ENCODE results near the gene PLXNA4. TPM values are rescaled to one million over a fixed set of nuclear protein-coding genes. Genes with fewer than 3 reads are reported as not detected.

Gene PLXNA4
- polyA plus RNA-seq, 3 donors: 12.1 to 14.9 (median 14.6) TPM

DNA sequence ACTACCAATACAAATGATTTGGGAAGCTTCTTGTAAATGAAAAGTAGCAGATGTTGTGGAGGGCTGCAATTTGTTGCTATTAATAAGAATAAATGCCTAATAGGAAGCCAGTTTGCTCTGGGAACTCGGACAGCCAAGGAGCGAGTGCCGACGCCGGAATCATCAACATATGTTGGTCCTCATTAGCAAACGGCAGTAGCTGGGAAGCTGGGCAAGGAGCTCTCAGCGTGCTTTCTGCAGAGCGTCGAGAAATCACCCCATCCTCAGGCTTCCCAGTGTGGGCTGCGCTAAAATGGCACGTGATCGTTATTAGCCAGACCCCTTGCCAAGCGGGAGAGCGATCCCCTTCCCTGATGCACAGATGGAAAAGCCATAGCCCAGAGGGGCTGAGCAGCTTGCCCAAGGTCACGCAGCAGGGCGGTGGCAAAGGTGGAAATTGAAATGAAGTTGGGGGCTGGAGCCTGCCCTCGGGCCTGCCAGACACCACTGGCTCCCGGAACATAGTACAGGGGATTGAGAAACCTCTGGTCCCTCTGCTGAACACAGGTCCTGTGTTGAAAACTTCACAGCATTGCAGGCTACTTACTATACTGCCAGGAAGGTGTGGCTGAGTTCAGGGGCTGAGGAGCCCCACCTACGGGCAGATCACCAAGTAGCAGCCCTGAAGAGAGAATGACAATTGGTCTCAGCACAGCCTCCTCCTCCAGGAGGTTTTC, 326.9 kb downstream of the PLXNA4 start:
- no peak for DNase-seq (ENCODE audit: extremely low read depth in 1 of 11, low read depth in 9 of 11, low spot score in 4 of 11)

DNA sequence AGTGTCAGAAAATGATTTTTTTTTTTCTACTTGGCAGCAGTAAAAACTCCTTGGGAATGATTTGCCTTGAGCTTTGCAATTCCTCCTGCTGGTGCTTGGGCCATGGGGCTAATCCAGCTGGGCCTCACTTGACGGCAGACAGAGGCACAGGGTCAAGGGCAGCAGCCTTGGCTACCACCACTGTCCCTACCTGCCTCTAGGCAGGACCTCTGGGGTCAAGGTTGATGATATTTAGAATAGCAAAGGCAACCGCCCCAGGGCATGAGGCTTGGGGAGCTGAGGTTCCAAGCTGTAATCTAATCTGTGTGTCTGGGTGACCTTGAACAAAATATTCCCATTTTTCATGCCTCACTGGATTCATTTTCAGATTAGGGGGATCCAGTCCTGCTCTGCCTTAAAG, 327.4 kb downstream of the PLXNA4 start:
- DNase-seq (ENCODE audit: extremely low read depth in 1 of 11, low read depth in 9 of 11, low spot score in 4 of 11): no peak

DNA sequence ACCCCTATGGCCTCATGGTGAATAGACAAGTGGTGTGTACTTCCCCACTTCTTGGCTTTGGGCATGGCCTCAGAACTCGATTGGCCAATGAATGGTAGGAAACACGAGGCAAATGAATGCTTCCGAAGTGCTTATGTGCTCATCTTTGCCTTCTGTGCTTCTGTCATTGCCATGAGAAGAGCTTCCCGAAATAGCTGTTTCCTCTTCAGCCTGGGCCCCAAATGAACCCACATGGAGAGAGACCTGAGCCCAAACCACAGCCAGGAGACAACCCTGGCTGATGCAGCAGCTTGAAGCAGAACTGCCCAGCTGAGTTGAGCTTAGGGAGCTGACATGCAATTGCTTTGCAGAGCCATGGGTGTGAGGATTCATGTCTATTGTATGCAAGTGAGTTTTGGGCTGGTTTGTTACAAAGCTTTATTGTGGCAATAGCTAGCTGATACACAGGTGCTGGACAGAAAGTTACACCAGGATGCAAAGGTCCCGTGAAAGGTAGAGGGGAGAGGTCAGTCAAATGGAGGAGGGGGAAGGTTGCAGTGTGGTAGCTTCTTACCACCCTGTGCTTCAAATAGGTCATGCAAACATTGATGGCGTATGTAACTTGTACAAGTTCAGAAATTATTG, 328.2 kb downstream of the PLXNA4 start:
- DNase-seq (ENCODE audit: extremely low read depth in 1 of 11, low read depth in 9 of 11, low spot score in 4 of 11): no peak

DNA sequence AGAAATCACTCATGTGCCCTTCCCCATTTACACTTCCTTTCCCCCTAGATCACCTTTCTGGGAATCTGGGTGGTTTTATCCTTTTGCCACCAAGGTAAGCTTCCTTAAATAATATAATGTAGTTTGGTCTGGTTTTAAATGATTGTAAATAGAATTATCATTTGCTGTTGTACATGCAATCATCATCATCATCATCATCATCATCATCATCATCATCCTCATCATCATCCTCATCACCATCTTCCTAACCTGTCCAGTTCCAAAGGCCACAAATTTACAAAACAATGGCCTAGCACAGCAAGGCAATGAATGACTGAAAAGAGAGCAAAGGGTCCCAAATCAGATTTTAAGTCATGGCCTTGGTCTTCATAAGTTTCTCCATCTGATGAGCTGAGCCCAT, 329.7 kb downstream of the PLXNA4 start:
- no peak for DNase-seq (ENCODE audit: extremely low read depth in 1 of 11, low read depth in 9 of 11, low spot score in 4 of 11)

DNA sequence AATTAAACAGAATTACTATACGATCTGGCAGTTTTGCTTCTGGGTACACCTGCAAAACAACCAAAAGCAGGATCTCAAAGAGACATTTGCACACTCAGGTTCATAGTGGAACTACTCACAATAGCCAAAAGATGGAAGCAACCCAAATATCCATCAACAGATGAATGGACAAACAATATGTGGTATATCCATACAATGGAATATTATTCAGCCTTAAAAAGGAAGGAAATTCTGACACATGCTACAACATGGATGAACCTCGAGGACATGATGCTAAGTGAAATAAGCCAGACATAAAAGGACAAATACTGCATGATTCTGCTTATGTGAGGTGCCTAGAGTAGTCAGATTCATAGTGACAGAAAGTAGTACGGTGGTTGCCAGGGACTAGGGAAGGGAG, 330.7 kb downstream of the PLXNA4 start:
- no peak for DNase-seq (ENCODE audit: extremely low read depth in 1 of 11, low read depth in 9 of 11, low spot score in 4 of 11)

DNA sequence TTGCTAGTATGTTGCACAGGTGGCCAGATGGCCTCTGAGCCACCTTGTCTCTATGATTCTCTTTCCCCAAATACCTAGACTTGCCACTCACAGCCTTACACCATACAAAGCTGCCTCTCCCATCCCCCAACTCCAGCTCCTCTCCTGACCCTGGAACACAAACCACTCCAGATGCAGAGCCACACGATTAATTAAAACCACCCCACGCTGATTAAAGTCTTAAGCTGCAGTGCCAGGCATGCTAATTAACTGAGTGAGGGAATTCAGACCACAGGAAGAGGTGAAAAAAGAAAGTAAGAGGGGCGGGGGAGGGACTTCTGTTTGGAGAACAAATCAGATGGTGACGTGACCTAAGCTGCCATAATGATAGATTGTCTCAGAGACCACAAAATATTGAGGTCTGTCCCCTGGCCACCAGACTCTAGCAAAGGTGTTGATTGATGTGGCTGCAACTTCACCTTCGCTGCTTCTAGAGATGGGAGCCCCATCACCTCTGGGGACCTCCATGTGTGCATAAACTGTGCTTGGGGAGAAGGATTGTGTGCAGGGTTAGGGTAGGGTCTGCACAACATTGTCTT, 331.3 kb downstream of the PLXNA4 start:
- no peak for DNase-seq (ENCODE audit: extremely low read depth in 1 of 11, low read depth in 9 of 11, low spot score in 4 of 11)

DNA sequence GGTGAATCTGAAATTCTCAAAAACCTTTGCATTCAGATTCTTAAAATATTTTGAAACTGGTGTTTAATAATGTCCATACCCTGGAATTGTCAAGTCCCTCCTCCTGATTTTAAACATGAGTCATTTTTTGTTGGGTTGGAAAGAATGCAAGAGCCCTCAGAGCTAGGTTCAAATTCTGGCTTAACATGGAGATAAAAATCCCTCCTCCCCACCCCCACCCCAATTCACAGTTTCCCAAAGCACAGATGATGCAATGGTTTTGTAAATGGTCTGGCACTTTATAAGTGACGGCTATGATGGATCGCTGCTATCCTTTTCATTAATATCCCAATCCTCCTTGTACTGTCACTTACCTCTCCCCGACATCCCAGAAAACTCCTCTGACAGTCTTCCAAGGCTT, 332.8 kb downstream of the PLXNA4 start:
- DNase-seq (ENCODE audit: extremely low read depth in 1 of 11, low read depth in 9 of 11, low spot score in 4 of 11): no peak

DNA sequence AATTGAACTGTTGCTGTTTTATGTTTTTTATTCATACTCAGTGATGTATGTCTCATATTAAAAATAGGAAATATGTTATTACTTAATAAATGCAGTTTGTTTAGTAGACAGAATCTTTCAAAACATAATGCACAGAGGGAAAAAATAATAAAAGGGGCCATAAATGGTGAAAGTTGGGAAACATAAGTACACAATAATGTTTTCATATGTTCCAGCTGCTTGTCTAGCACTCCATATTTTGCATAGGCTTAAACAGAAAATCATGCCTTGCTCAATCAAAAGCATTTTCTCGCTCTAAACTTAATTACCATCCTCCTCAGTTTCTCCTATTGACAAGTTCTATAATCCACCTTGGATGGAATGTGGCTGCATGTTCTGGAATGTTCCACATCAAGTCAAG, 333.2 kb downstream of the PLXNA4 start:
- no peak for DNase-seq (ENCODE audit: extremely low read depth in 1 of 11, low read depth in 9 of 11, low spot score in 4 of 11)

DNA sequence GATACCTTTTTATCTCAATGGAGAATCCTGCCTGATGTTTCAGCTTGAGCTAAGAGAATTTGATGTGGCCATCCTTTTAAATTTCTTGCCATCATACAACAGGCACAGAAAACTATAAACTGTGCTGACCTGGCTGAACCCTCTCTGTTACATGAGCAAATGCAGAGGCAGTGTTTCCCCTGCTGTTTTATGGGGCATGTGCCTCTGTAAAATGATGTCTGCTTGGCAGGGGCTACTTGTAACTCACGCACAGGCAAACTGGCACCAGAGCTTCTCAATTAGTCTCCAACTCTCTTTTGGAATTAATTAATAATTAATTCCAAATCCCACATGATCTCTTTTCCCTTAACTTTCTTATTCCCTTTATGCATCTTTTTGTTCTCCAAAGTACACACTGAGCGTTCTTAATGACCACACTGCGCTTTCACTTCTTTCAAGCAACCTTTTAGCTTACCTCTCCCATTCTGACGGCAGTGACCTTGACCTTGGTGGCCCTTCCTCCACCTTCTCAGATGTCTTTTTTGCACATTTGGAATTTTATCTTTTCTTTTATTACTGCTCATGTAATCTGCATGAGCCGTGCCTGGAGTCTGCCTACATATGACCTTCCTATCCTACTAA, 334.0 kb downstream of the PLXNA4 start:
- DNase-seq (ENCODE audit: extremely low read depth in 1 of 11, low read depth in 9 of 11, low spot score in 4 of 11): no peak

DNA sequence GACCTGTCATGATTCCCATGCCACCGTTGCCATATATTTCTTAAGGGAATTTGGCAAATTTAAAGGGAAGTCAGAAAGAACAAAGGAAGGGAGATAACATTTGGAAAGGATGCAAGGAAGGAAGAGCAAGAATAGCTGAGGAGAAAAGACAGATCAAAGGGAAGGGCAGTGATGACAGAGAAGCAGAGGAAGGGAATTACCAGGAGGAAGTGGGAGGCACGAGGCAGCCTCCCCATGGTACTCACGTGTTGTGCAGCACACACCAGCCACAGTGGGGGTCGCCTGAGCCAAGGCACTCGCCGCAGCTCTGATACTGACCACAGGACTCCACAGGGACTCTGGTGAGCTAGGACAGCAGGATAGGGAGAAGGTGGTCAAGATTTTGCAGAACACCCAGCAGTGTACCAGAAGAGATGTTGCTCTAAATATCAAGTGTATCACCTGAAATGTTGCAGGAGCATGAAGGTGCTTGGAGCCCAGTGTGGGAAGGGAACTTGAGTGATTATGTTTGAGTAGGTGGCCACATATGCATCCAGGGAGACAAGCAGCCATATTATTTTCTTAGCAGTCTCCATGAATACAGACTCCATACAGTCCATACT, 335.3 kb downstream of the PLXNA4 start:
- DNase-seq (ENCODE audit: extremely low read depth in 1 of 11, low read depth in 9 of 11, low spot score in 4 of 11): no peak

DNA sequence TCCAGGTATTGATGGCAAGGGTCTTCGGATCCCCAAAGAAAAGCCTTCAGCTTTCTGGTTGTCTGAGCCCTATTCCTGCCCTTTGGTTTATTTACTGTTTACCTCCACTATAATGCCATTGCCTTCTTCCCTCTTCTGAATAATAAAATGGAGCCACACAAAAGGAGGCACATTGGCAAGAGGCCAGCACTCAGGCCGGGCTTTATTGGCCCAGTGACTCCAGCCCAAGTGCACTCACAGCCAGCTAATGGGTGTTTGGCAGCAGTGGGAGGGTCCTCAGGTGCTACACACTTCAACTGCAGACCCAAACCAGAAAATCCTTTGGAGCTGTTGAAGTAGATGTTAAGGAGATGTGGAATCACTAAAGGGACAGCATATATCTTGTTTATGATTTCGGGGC, 336.0 kb downstream of the PLXNA4 start:
- no peak for DNase-seq (ENCODE audit: extremely low read depth in 1 of 11, low read depth in 9 of 11, low spot score in 4 of 11)

DNA sequence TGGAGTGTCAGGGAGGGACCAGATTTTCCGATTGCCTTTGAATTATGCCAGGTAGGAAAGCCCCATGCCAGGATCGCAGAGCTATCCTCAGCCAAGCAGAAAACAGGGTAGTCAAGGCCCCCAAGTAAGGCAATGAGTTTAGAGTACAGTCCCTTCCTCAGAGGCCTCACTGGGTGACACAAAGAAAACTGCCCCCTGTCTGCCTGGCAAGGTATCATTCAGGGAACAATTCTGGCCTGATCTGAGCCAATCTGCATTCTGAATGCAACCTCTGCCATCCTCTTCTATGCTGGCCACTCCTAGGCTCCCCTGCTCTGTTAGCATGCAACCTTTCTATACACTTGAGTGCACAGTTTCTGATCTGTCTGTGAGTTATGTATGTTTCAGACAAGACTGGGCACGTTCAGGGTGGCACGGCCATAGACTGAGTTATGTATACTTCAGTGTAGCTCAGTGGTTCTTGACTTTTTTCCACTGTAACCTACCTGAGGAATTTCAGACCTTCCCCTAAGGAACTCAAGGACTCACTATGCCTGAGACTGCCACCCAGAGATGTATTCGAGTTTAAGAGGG, 336.8 kb downstream of the PLXNA4 start:
- no peak for DNase-seq (ENCODE audit: extremely low read depth in 1 of 11, low read depth in 9 of 11, low spot score in 4 of 11)

DNA sequence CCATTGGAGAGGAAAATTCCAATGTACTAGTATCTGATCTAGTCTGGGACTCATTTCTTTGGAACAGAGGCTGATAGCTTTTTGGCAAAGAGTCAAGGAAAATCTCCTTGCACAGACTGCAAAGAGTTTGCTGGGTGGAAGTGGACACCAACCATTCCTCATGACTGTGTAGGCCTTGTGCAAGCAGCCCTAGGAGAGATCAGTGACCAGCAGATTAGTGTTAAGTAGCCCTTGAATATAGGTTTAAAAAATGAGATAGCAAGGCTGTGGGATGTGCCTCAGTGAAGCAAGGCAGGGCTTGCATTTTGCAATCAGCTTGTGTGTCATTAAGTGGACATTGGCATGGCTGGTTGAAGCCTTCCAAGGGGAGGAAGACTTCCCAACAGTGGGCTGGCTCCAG, 341.6 kb downstream of the PLXNA4 start:
- no peak for DNase-seq (ENCODE audit: extremely low read depth in 1 of 11, low read depth in 9 of 11, low spot score in 4 of 11)

DNA sequence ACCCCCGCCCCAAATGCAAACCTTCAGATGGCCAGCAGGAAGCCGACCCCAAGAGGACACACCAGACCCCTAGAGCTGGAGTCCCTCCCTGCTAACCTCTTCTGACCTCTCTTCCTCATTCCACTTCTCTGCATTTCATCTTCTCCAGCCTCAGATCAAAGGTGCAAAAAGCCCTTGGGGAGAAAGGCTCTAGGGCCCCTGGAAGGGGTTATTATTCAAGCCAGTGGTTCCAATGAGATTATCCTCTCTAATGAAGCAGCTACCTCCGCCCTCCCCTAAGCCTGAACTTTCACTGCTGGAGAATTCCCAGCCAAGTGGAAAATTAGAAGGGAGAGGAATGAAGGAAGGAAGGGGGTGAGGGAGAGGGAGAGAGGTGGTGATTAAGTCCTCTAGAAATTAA, 343.9 kb downstream of the PLXNA4 start:
- peak in 1 of 11 donors; percentile 52 for DNase-seq (ENCODE audit: extremely low read depth in 1 of 11, low read depth in 9 of 11, low spot score in 4 of 11)

DNA sequence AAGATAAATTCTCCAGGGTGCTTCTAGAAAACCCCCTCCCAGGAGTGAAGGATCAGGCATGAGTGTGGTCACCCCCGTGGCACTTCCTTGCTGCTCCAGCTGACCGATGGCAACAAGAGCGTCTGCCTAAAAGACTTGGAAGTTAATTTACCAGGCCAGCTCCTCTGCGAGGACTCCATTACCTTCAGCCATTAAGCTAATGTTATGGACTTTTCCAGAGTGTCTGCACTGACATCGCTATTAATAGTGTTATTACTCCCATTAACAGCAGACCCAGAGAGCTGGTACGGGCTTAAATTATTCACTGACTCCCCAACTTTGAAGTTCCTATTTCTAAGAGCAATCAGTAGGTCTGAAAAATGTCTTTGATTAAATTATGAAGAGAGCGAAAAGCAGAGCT, 345.8 kb downstream of the PLXNA4 start:
- DNase-seq (ENCODE audit: extremely low read depth in 1 of 11, low read depth in 9 of 11, low spot score in 4 of 11): no peak

DNA sequence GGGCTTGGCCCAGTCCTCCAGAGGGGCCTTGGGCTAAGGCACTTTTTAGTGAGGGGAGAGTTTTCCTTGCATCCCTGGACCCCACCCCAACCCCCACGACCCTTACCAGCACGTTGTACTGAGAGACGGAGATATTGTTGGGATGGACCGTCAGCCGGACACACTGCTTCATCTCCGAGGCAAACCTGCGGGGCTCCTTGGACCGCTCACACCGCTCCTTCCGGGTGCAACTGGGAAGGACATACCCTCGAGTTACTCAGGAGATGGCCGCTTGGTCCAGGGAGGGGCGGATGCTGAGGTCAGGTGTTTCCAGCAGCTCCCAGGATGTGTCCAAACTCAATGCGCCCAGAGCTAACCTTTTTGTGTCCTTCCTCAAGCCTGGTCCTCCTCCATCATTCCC, 348.0 kb downstream of the PLXNA4 start:
- DNase-seq (ENCODE audit: extremely low read depth in 1 of 11, low read depth in 9 of 11, low spot score in 4 of 11): no peak

DNA sequence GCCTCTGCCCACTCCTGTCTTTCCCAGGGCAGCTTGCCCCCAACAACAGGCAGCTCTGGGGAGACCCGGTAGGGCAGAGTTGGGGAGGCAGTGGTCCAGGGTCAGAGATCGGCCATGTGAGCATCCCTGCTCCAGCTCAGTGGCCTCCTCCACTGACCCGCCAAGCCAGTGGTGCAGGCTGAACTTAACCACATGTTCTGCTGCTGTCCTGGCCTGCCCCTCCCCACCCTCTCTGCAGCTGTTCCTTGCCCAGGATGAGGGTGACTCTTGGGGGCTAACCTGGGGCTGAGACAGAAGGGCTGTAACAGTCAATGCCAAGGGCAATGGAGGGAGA, 349.3 kb downstream of the PLXNA4 start:
- DNase-seq (ENCODE audit: extremely low read depth in 1 of 11, low read depth in 9 of 11, low spot score in 4 of 11): no peak

DNA sequence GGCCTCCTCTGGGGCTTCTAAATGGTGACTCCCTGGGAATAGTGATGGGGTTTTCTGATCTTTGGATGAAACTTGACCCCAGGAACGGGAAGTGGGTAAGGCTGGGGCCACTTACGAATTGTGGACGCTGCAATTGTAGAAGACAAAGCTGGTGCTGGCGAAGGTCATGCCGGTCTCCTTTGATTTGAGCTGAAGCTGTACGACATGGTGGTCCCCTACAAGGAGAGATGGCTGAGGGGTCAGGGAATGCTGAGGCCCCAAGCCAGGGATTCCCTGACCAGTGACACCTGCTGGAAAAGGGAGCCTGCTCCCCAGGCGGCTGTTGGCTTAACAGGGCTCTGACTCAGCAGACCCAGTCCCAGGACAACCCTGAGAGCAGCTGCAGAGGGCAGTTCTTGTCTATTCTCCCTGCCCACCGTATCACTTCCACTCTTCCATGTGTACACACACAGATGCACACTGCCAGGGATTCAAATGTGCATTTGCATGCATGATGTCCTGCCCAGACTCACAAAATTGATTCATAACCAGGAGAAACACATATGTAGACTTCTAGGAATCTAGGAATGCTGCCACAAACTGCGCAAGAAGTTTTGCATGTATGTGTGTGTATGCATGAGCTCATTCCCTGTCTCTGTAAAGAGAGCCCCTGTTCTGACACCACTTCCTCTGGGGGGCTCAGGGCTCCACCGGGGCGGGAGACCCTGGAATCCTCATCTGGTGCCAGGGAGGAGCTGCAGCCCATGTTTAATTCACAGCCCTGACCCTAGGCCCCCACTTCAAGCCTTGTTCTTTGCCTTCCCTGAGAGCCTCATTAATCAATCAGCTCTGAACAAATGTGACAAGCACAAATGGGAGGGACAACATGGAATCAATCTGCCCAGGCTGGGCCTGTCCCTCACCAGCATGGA, 350.0 kb downstream of the PLXNA4 start:
- DNase-seq (ENCODE audit: extremely low read depth in 1 of 11, low read depth in 9 of 11, low spot score in 4 of 11): no peak

Data from renal cortex interstitium (tissue), 11 donors.